H9 (cell line): ENCODE data around the gene DNAL1. TPM values are rescaled to one million over a fixed set of nuclear protein-coding genes. Genes with fewer than 3 reads are reported as not detected.
A peak's percentile ranks its signal among the peaks of the same experiment; 100 is the strongest.

Experiments used
- DNase-seq: peaks from one replicate; pipeline ENCODE4 v3.0.0-alpha.2; 2017
- H2AFZ ChIP-seq: one replicate; pipeline ENCODE4 v1.6.1; 2013; ENCODE audit warnings: mild to moderate bottlenecking, low read length, control low read depth, moderate library complexity
- H2AK5ac ChIP-seq: 2 replicates; pipeline ENCODE4 v1.6.1; 2013; ENCODE audit warnings: low read length, control low read depth, mixed read lengths; ENCODE audit not compliant: insufficient read length
- H2BK120ac ChIP-seq: one replicate; pipeline ENCODE4 v1.6.1; 2013; ENCODE audit warnings: low read depth, mild to moderate bottlenecking, low read length, control low read depth, inconsistent platforms; ENCODE audit not compliant: poor library complexity, severe bottlenecking
- H2BK12ac ChIP-seq: 2 replicates; pipeline ENCODE4 v1.6.1; 2013; ENCODE audit warnings: low read length, control low read depth, mixed read lengths, low read depth; ENCODE audit not compliant: insufficient read length
- H2BK15ac ChIP-seq: 2 replicates; pipeline ENCODE4 v1.6.1; 2013; ENCODE audit warnings: low read depth, low read length, control low read depth
- H2BK20ac ChIP-seq: one replicate; pipeline ENCODE4 v1.6.1; 2013; ENCODE audit warnings: low read depth, mild to moderate bottlenecking, low read length, control low read depth, inconsistent platforms; ENCODE audit not compliant: poor library complexity, severe bottlenecking
- H2BK5ac ChIP-seq: 2 replicates; pipeline ENCODE4 v1.6.1; 2013; ENCODE audit warnings: low read length, control low read depth, mixed read lengths; ENCODE audit not compliant: insufficient read length
- H3K14ac ChIP-seq: 2 replicates; pipeline ENCODE4 v1.6.1; 2013; ENCODE audit warnings: low read length, control low read depth; ENCODE audit not compliant: insufficient read depth
- H3K18ac ChIP-seq: 2 replicates; pipeline ENCODE4 v1.6.1; 2013; ENCODE audit warnings: low read depth, mild to moderate bottlenecking, mixed read lengths, low read length, control low read depth; ENCODE audit not compliant: insufficient read length
- H3K23ac ChIP-seq: 2 replicates; pipeline ENCODE4 v1.6.1; 2013; ENCODE audit warnings: low read length, control low read depth, mixed read lengths, low read depth; ENCODE audit not compliant: insufficient read length
- H3K23me2 ChIP-seq: 2 replicates; pipeline ENCODE4 v1.6.1; 2013; ENCODE audit warnings: low read depth, mild to moderate bottlenecking, mixed read lengths, low read length, control low read depth; ENCODE audit not compliant: insufficient read length, poor library complexity, severe bottlenecking
- H3K27ac ChIP-seq: 2 replicates; pipeline ENCODE4 v1.5.1; 2013; ENCODE audit warnings: low read length, control low read depth, mixed read lengths, low read depth; ENCODE audit not compliant: insufficient read length
- H3K27me3 ChIP-seq: 2 replicates; pipeline ENCODE4 v1.6.1; 2013; ENCODE audit warnings: low read length, control low read depth, inconsistent platforms; ENCODE audit not compliant: insufficient read depth
- H3K4ac ChIP-seq: 2 replicates; pipeline ENCODE4 v1.6.1; 2013; ENCODE audit warnings: low read depth, mild to moderate bottlenecking, control low read depth, inconsistent platforms, low read length, moderate library complexity
- H3K4me1 ChIP-seq: 2 replicates; pipeline ENCODE4 v1.6.1; 2013; ENCODE audit warnings: low read length, control low read depth, inconsistent platforms; ENCODE audit not compliant: insufficient read depth
- H3K4me2 ChIP-seq: 2 replicates; pipeline ENCODE4 v1.6.1; 2013; ENCODE audit warnings: low read length, control low read depth, mixed read lengths; ENCODE audit not compliant: insufficient read length, insufficient read depth
- H3K56ac ChIP-seq: 2 replicates; pipeline ENCODE4 v1.6.1; 2013; ENCODE audit warnings: low read depth, mild to moderate bottlenecking, mixed read lengths, low read length, control low read depth; ENCODE audit not compliant: insufficient read length
- H3K79me1 ChIP-seq: 2 replicates; pipeline ENCODE4 v1.6.1; 2013; ENCODE audit warnings: low read depth, mild to moderate bottlenecking, moderate library complexity, low read length, control low read depth, inconsistent platforms; ENCODE audit not compliant: insufficient read depth, poor library complexity, severe bottlenecking
- H3K79me2 ChIP-seq: 2 replicates; pipeline ENCODE4 v1.6.1; 2013; ENCODE audit warnings: low read length, control low read depth, inconsistent platforms; ENCODE audit not compliant: insufficient read depth
- H3K9ac ChIP-seq: 2 replicates; pipeline ENCODE4 v1.6.1; 2013; ENCODE audit warnings: low read length, control low read depth, mixed read lengths; ENCODE audit not compliant: insufficient read length; ENCODE audit errors: extremely low read depth
- H3K9me3 ChIP-seq: one replicate; pipeline ENCODE4 v1.6.1; 2013; ENCODE audit warnings: low read depth, low read length, inconsistent platforms; ENCODE audit not compliant: control insufficient read depth
- H3T11ph ChIP-seq: one replicate; pipeline ENCODE4 v1.6.1; 2013; ENCODE audit warnings: mild to moderate bottlenecking, low read length, control low read depth, inconsistent platforms
- H4K20me1 ChIP-seq: one replicate; pipeline ENCODE4 v1.6.1; 2013; ENCODE audit not compliant: control insufficient read depth, insufficient read length, insufficient read depth
- H4K5ac ChIP-seq: 2 replicates; pipeline ENCODE4 v1.6.1; 2013; ENCODE audit warnings: low read depth, mild to moderate bottlenecking, mixed read lengths, low read length, control low read depth; ENCODE audit not compliant: insufficient read length
- H4K8ac ChIP-seq: replicated peaks from 2 replicates; pipeline ENCODE4 v1.6.1; 2013; ENCODE audit warnings: low read length, control low read depth, mixed read lengths, low read depth; ENCODE audit not compliant: insufficient read length
- H4K91ac ChIP-seq: 2 replicates; pipeline ENCODE4 v1.6.1; 2013; ENCODE audit warnings: low read depth, mild to moderate bottlenecking, moderate library complexity, mixed read lengths, low read length, control low read depth; ENCODE audit not compliant: insufficient read length
- H3K27ac Mint-ChIP-seq, 3 experiments: 2 replicates in 2 of 3; 3 replicates in 1 of 3; pipeline ENCODE4 v1.8.0; 2020 to 2021; ENCODE audit warnings: mixed read lengths in 3 of 3, mild to moderate bottlenecking in 1 of 3, moderate library complexity in 1 of 3
- H3K27me3 Mint-ChIP-seq: 2 replicates; pipeline ENCODE4 v1.8.0; 2021; ENCODE audit warnings: low read depth, mild to moderate bottlenecking, moderate library complexity, mixed read lengths
- H3K36me3 Mint-ChIP-seq, 3 experiments: 2 replicates in 2 of 3; 3 replicates in 1 of 3; pipeline ENCODE4 v1.8.0; 2020 to 2021; ENCODE audit warnings: low read depth in 3 of 3, mixed read lengths in 3 of 3; ENCODE audit not compliant: insufficient read depth in 1 of 3
- H3K4me1 Mint-ChIP-seq, 2 experiments: 2 replicates each; pipeline ENCODE4 v1.8.0; 2020; ENCODE audit warnings: mixed read lengths in 2 of 2
- H3K4me3 Mint-ChIP-seq, 2 experiments: 2 replicates in 1 of 2; 3 replicates in 1 of 2; pipeline ENCODE4 v1.8.0; 2020 to 2021; ENCODE audit warnings: mild to moderate bottlenecking in 2 of 2, mixed read lengths in 2 of 2, moderate library complexity in 1 of 2
- H3K9me3 Mint-ChIP-seq, 2 experiments: 2 replicates in 1 of 2; 3 replicates in 1 of 2; pipeline ENCODE4 v1.8.0; 2020; ENCODE audit warnings: mild to moderate bottlenecking in 2 of 2, mixed read lengths in 2 of 2, moderate library complexity in 1 of 2
- CTCF ChIP-seq: fragments of 200-600 bp; sonication (generic); conservative IDR thresholded peaks from 3 replicates; pipeline ENCODE4 v1.8.0; 2021; ENCODE audit warnings: antibody characterized with exemption, mild to moderate bottlenecking
- WGBS: extraction: QIAGEN DNeasy Blood & Tissue Kit; methylation state at CpG from one replicate; pipeline ENCODE4 v1.1.7; 2013; ENCODE audit warnings: missing lambda C conversion rate, low lambda C conversion rate, mixed read lengths; ENCODE audit not compliant: insufficient read length; ENCODE audit errors: extremely low coverage; 5-methylcytosine and 5-hydroxymethylcytosine counted together
- total RNA-seq: library from RNA; stranded (reverse); gene quantifications from 2 replicates; pipeline ENCODE4 v1.2.1, GENCODE V29; 2021

The DNAL1 gene
- total RNA-seq, 1 experiment from 2014 or later = 17.7 TPM

- Mint-ChIP-seq H3K27ac (peak overlapping the region in 2 of 3 experiments; percentile 17 to 92; a peak in 4 of 7 replicates), H3K4me1 (peaks cover 24 to 25% of the 10 kb centered on the region in 2 experiments), H3K4me3 (peak overlapping the region in 1 of 2 experiments; percentile 41; a peak in 2 of 5 replicates), H3K9me3 (no peaks in the 10 kb centered on the region), H3K36me3 (peaks cover 2 to 20% (median 11%) of the 10 kb centered on the region in 3 experiments; a peak in 6 of 7 replicates), H3K27me3 (no peaks in the 10 kb centered on the region)
- H3K23me2 ChIP-seq = no peaks in the 10 kb centered on the region
- H3K27me3 ChIP-seq = no peaks in the 10 kb centered on the region
- H3K4me1 ChIP-seq = no peaks in the 10 kb centered on the region; the same call in 1 of the 2 replicates
- H3K79me2 ChIP-seq = no peaks in the 10 kb centered on the region
- TF ChIP-seq CTCF = peak; percentile 97
- H2BK20ac ChIP-seq = no peak overlapping the region
- H4K20me1 ChIP-seq = no peaks in the 10 kb centered on the region
- no peak overlapping the region for H2BK15ac ChIP-seq
- peak; percentile 90 for DNase-seq
- no peak overlapping the region for H3K14ac ChIP-seq
- no peak overlapping the region for H2AFZ ChIP-seq
- no peak overlapping the region for H3K18ac ChIP-seq
- no peak overlapping the region for H4K91ac ChIP-seq
- H4K5ac ChIP-seq = no peak overlapping the region
- H3K56ac ChIP-seq = no peak overlapping the region
- WGBS = no CpG with 5 or more reads among the region's 6 CpGs
- H3K79me1 ChIP-seq = no peaks in the 10 kb centered on the region
- H3K4me2 ChIP-seq = no peak overlapping the region
- no peaks in the 10 kb centered on the region for H3K9me3 ChIP-seq
- no peak overlapping the region for H3K9ac ChIP-seq
- H4K8ac ChIP-seq = no peak overlapping the region
- no peak overlapping the region for H3T11ph ChIP-seq
- no peak overlapping the region for H3K4ac ChIP-seq
- H3K23ac ChIP-seq = no peak overlapping the region
- H2AK5ac ChIP-seq = no peak overlapping the region
- H2BK120ac ChIP-seq = no peak overlapping the region
- H2BK12ac ChIP-seq = no peak overlapping the region
- H3K27ac ChIP-seq = no peak overlapping the region
- no peak overlapping the region for H2BK5ac ChIP-seq
Observed at GRCh38 chr14:73728717-73729330, 84.0 kb downstream of the DNAL1 start.
